NT2/D1 (cell line): ENCODE measurements around the gene DOCK10.

Experiments used
- DNase-seq: peaks from one replicate; pipeline ENCODE4 v3.0.0-alpha.2; 2011; ENCODE audit warnings: low read depth, low spot score
- H3K27me3 ChIP-seq: 2 replicates; pipeline ENCODE4 v1.6.0; 2011; ENCODE audit warnings: mild to moderate bottlenecking; ENCODE audit not compliant: insufficient read length, insufficient read depth
- H3K36me3 ChIP-seq: 2 replicates; pipeline ENCODE4 v1.6.1; 2011; ENCODE audit warnings: mild to moderate bottlenecking, low read length, mixed read lengths; ENCODE audit not compliant: insufficient read depth, insufficient read length
- H3K4me1 ChIP-seq: 2 replicates; pipeline ENCODE4 v1.5.1; 2011; ENCODE audit not compliant: insufficient read depth, insufficient read length
- H3K4me3 ChIP-seq: 2 replicates; pipeline ENCODE4 v1.5.1; 2011; ENCODE audit warnings: low read depth; ENCODE audit not compliant: insufficient read length
- H3K9ac ChIP-seq: 2 replicates; pipeline ENCODE4 v1.6.0; 2011; ENCODE audit warnings: low read depth; ENCODE audit not compliant: insufficient read length
- H3K9me3 ChIP-seq: 2 replicates; pipeline ENCODE4 v1.5.1; 2011; ENCODE audit warnings: mild to moderate bottlenecking, low read length; ENCODE audit not compliant: insufficient read depth
- SUZ12 ChIP-seq: IDR thresholded peaks from 2 replicates; pipeline ENCODE4 v1.6.1; 2011; ENCODE audit not compliant: insufficient read length, insufficient read depth; ENCODE audit errors: extremely low read depth
- YY1 ChIP-seq: IDR thresholded peaks from 2 replicates; pipeline ENCODE4 v1.6.1; 2011; ENCODE audit not compliant: insufficient read length, insufficient read depth
- ZNF274 ChIP-seq: IDR thresholded peaks from 2 replicates; pipeline ENCODE4 v1.6.1; 2011; ENCODE audit warnings: mild to moderate bottlenecking, low read depth, low read length

DOCK10 gene

GRCh38 chr2:224885291-224885690 is 157.0 kb downstream of the DOCK10 start:
- no peaks in the 10 kb centered on the region for H3K36me3 ChIP-seq

GRCh38 chr2:224884188-224884587 is 158.1 kb downstream of the DOCK10 start:
- Histone ChIP-seq H3K9me3 (no peaks in the 10 kb centered on the region), H3K4me3 (no peak overlapping the region), H3K9ac (no peak overlapping the region), H3K4me1 (no peaks in the 10 kb centered on the region), H3K27me3 (no peaks in the 10 kb centered on the region), H3K36me3 (no peaks in the 10 kb centered on the region)
- no peak for TF ChIP-seq SUZ12
- no peak for TF ChIP-seq ZNF274
- no peak for TF ChIP-seq YY1
- no peak for DNase-seq

More at GRCh38 chr2:224885291-224885690, 157.0 kb downstream of the DOCK10 start:
- no peaks in the 10 kb centered on the region for H3K9me3 ChIP-seq
- DNase-seq = no peak
- H3K27me3 ChIP-seq = no peaks in the 10 kb centered on the region
- no peak overlapping the region for H3K4me3 ChIP-seq
- no peak overlapping the region for H3K9ac ChIP-seq
- H3K4me1 ChIP-seq = no peaks in the 10 kb centered on the region
- TF ChIP-seq SUZ12 (no peak), ZNF274 (no peak), YY1 (no peak)

GRCh38 chr2:224883700-224884099 is 158.6 kb downstream of the DOCK10 start:
- Histone ChIP-seq H3K27me3 (no peaks in the 10 kb centered on the region), H3K4me3 (no peak overlapping the region), H3K4me1 (no peaks in the 10 kb centered on the region), H3K9ac (no peak overlapping the region), H3K36me3 (no peaks in the 10 kb centered on the region), H3K9me3 (no peaks in the 10 kb centered on the region)
- TF ChIP-seq SUZ12 (no peak), ZNF274 (no peak)
- DNase-seq = no peak

- DNase-seq = no peak
- TF ChIP-seq YY1 (no peak), SUZ12 (no peak), ZNF274 (no peak)
- Histone ChIP-seq H3K4me1 (no peaks in the 10 kb centered on the region), H3K4me3 (no peak overlapping the region), H3K9ac (no peak overlapping the region), H3K9me3 (no peaks in the 10 kb centered on the region), H3K27me3 (no peaks in the 10 kb centered on the region), H3K36me3 (no peaks in the 10 kb centered on the region)
These were observed 159.1 kb downstream of the DOCK10 start for GRCh38 chr2:224883172-224883516.

- no peak for TF ChIP-seq ZNF274
- no peak for TF ChIP-seq SUZ12
- TF ChIP-seq YY1 = no peak
- no peak overlapping the region for H3K4me3 ChIP-seq
- H3K9me3 ChIP-seq = no peaks in the 10 kb centered on the region
- no peaks in the 10 kb centered on the region for H3K36me3 ChIP-seq
- DNase-seq = no peak
- no peaks in the 10 kb centered on the region for H3K4me1 ChIP-seq
- H3K9ac ChIP-seq = no peak overlapping the region
- no peaks in the 10 kb centered on the region for H3K27me3 ChIP-seq
These were observed 159.7 kb downstream of the DOCK10 start for GRCh38 chr2:224882291-224883171.

GRCh38 chr2:224881846-224882245 is 160.4 kb downstream of the DOCK10 start:
- Histone ChIP-seq H3K27me3 (no peaks in the 10 kb centered on the region), H3K9ac (no peak overlapping the region), H3K4me1 (no peaks in the 10 kb centered on the region), H3K36me3 (no peaks in the 10 kb centered on the region), H3K9me3 (no peaks in the 10 kb centered on the region), H3K4me3 (no peak overlapping the region)
- TF ChIP-seq ZNF274 = no peak
- no peak for TF ChIP-seq YY1
- no peak for TF ChIP-seq SUZ12
- DNase-seq = no peak

- no peaks in the 10 kb centered on the region for H3K27me3 ChIP-seq
- H3K9ac ChIP-seq = no peak overlapping the region
- TF ChIP-seq SUZ12 (no peak), ZNF274 (no peak), YY1 (no peak)
- H3K4me3 ChIP-seq = no peak overlapping the region
- H3K9me3 ChIP-seq = no peaks in the 10 kb centered on the region
- H3K36me3 ChIP-seq = no peaks in the 10 kb centered on the region
- no peak for DNase-seq
- no peaks in the 10 kb centered on the region for H3K4me1 ChIP-seq
These were observed 165.7 kb downstream of the DOCK10 start for GRCh38 chr2:224876522-224876921.
